ENCODE results near the gene CARD11.
A peak's percentile ranks its signal among the peaks of the same experiment; 100 is the strongest.

The CARD11 gene

GRCh38 chr7:2938514-2939192 is 105.0 kb downstream of the CARD11 start:
- TF ChIP-seq CTCF (conservative IDR thresholded peaks at IDR 0.05; ENCODE audit: control insufficient read depth, insufficient read depth, low read depth, low read length): no peak
- no peak overlapping the region for H3K4me3 ChIP-seq (ENCODE audit: control insufficient read depth, low read depth, low read length)
- DNase-seq (ENCODE audit: low read depth): no peak

GRCh38 chr7:2937701-2938513 is 105.8 kb downstream of the CARD11 start:
- no peak for TF ChIP-seq CTCF (conservative IDR thresholded peaks at IDR 0.05; ENCODE audit: control insufficient read depth, insufficient read depth, low read depth, low read length)
- H3K4me3 ChIP-seq (ENCODE audit: control insufficient read depth, low read depth, low read length): no peak overlapping the region
- DNase-seq (ENCODE audit: low read depth): no peak

GRCh38 chr7:2936891-2937580 is 106.6 kb downstream of the CARD11 start:
- TF ChIP-seq CTCF (conservative IDR thresholded peaks at IDR 0.05; ENCODE audit: control insufficient read depth, insufficient read depth, low read depth, low read length): no peak
- DNase-seq (ENCODE audit: low read depth): no peak
- no peak overlapping the region for H3K4me3 ChIP-seq (ENCODE audit: control insufficient read depth, low read depth, low read length)

- H3K4me3 ChIP-seq (ENCODE audit: control insufficient read depth, low read depth, low read length): no peak overlapping the region
- no peak for DNase-seq (ENCODE audit: low read depth)
- no peak for TF ChIP-seq CTCF (conservative IDR thresholded peaks at IDR 0.05; ENCODE audit: control insufficient read depth, insufficient read depth, low read depth, low read length)
Observed at GRCh38 chr7:2936301-2936700, 107.4 kb downstream of the CARD11 start.

GRCh38 chr7:2934984-2935740 is 108.5 kb downstream of the CARD11 start:
- no peak for TF ChIP-seq CTCF (conservative IDR thresholded peaks at IDR 0.05; ENCODE audit: control insufficient read depth, insufficient read depth, low read depth, low read length)
- no peak for DNase-seq (ENCODE audit: low read depth)
- H3K4me3 ChIP-seq (ENCODE audit: control insufficient read depth, low read depth, low read length): no peak overlapping the region

- no peak for TF ChIP-seq CTCF (conservative IDR thresholded peaks at IDR 0.05; ENCODE audit: control insufficient read depth, insufficient read depth, low read depth, low read length)
- H3K4me3 ChIP-seq (ENCODE audit: control insufficient read depth, low read depth, low read length): no peak overlapping the region
- peak; percentile 90 for DNase-seq (ENCODE audit: low read depth)
Observed at GRCh38 chr7:2934211-2934731, 109.4 kb downstream of the CARD11 start.
